GM12878 (cell line): ENCODE measurements around the gene GPRIN1. TPM values are rescaled to one million over a fixed set of nuclear protein-coding genes. Genes with fewer than 3 reads are reported as not detected.

Experiments used
- ATAC-seq: fragments of 200-7000 bp; cut with Tn5 transposase; 3 replicates; pipeline ENCODE4 v1.9.1; 2020; ENCODE audit warnings: mild to moderate bottlenecking, moderate library complexity
- BruUV-seq: library from RNA; stranded (reverse); fragments of 400-500 nt; replicated peaks from 2 replicates; lab custom pipeline; 2021; lab: Mats Ljungman, UMichigan
- CTCF ChIA-PET: fragments of 300-600 bp; sonication (Branson Sonifier 250); formaldehyde crosslinking; extraction: SDS; loops from one replicate; lab custom pipeline; 2021; ENCODE audit warnings: inconsistent platforms; lab: Yijun Ruan, JAX
- POLR2A ChIA-PET: fragments of 350-600 bp; formaldehyde crosslinking; extraction: SDS; loops from one replicate; lab custom pipeline; 2021; ENCODE audit warnings: inconsistent platforms; lab: Charles Lee
- RAD21 ChIA-PET: fragments of 300-600 bp; sonication (Branson Sonifier 250); formaldehyde crosslinking; loops from one replicate; lab custom pipeline; 2023; ENCODE audit warnings: antibody characterized with exemption; ENCODE audit not compliant: unreplicated experiment; lab: Charles Lee
- SMC1A ChIA-PET: fragments of 300-600 bp; sonication (Branson Sonifier 250); formaldehyde crosslinking; loops from one replicate; lab custom pipeline; 2023; ENCODE audit not compliant: unreplicated experiment, uncharacterized antibody; lab: Charles Lee
- DNase-seq: peaks from one replicate; pipeline ENCODE4 v3.0.0-alpha.2; 2011; ENCODE audit warnings: low read depth, low spot score
- FAIRE-seq: peaks from 3 replicates; lab custom pipeline; 2011; peaks lifted over from hg19 to GRCh38; lab: Jason Lieb, UNC
- H2AFZ ChIP-seq: 2 replicates; pipeline ENCODE4 v1.6.0; 2011; ENCODE audit warnings: low read depth, low read length, control low read depth; ENCODE audit not compliant: control insufficient read depth
- H3K27ac ChIP-seq: 2 replicates; pipeline ENCODE4 v1.5.1; 2011; ENCODE audit warnings: control low read depth; ENCODE audit not compliant: control insufficient read depth, insufficient read depth
- H3K27me3 ChIP-seq, 2 experiments: replicated peaks in 1 of 2; 2 replicates each; pipeline versions ENCODE4 v1.6.0 to v1.6.1; 2011; ENCODE audit warnings: low read length in 1 of 2; ENCODE audit not compliant: control insufficient read depth in 2 of 2, insufficient read depth in 2 of 2
- H3K36me3 ChIP-seq, 2 experiments: 2 replicates each; pipeline ENCODE4 v1.5.1; 2011; ENCODE audit warnings: low read length in 1 of 2; ENCODE audit not compliant: control insufficient read depth in 2 of 2, insufficient read depth in 2 of 2
- H3K4me1 ChIP-seq: 2 replicates; pipeline ENCODE4 v1.6.1; 2011; ENCODE audit warnings: mild to moderate bottlenecking, low read length, moderate library complexity, mixed read lengths; ENCODE audit not compliant: control insufficient read depth, insufficient read depth
- H3K4me2 ChIP-seq: 2 replicates; pipeline ENCODE4 v1.6.0; 2011; ENCODE audit warnings: control low read depth; ENCODE audit not compliant: control insufficient read depth, insufficient read depth
- H3K4me3 ChIP-seq: fragments of 200-600 bp; sonication (generic); 2 replicates; pipeline ENCODE4 v1.5.1; 2016
- H3K79me2 ChIP-seq: 2 replicates; pipeline ENCODE4 v1.6.0; 2011; ENCODE audit warnings: low read length; ENCODE audit not compliant: control insufficient read depth, insufficient read depth
- H3K9ac ChIP-seq: 2 replicates; pipeline ENCODE4 v1.8.0; 2011; ENCODE audit warnings: low read length, control low read depth, mixed read lengths; ENCODE audit not compliant: control insufficient read depth, insufficient read depth
- H3K9me3 ChIP-seq: replicated peaks from 3 replicates; pipeline ENCODE4 v1.5.1; 2011; ENCODE audit warnings: mild to moderate bottlenecking, low read length; ENCODE audit not compliant: control insufficient read depth, insufficient read depth
- H4K20me1 ChIP-seq: 2 replicates; pipeline ENCODE4 v1.6.0; 2011; ENCODE audit not compliant: control insufficient read depth, insufficient read depth
- ASH2L ChIP-seq: fragments of 300-600, 200-600 bp; sonication (generic); IDR thresholded peaks from 2 replicates; pipeline ENCODE4 v1.6.1; 2017; ENCODE audit warnings: low read depth, mild to moderate bottlenecking, borderline replicate concordance
- CEBPZ ChIP-seq: fragments of 150-350 bp; IDR thresholded peaks from 2 replicates; pipeline ENCODE4 v1.6.1; 2016; ENCODE audit warnings: low read depth, low read length
- CHD1 ChIP-seq: IDR thresholded peaks from 2 replicates; pipeline ENCODE4 v1.6.1; 2012; ENCODE audit warnings: low read depth, low read length, improper control_type of control experiment
- KDM1A ChIP-seq: fragments of 200-600 bp; sonication (generic); IDR thresholded peaks from 2 replicates; pipeline ENCODE4 v1.6.1; 2016; ENCODE audit warnings: borderline replicate concordance
- NR2C1 ChIP-seq: fragments of 450-650 bp; IDR thresholded peaks from 2 replicates; pipeline ENCODE4 v1.6.1; 2017; ENCODE audit warnings: antibody characterized with exemption, mild to moderate bottlenecking, moderate library complexity
- POLR2AphosphoS5 ChIP-seq: IDR thresholded peaks from 2 replicates; pipeline ENCODE4 v1.6.1; 2011; ENCODE audit warnings: mild to moderate bottlenecking, low read length, inconsistent platforms
- SIN3A ChIP-seq: IDR thresholded peaks from 2 replicates; pipeline ENCODE4 v1.6.1; 2012; ENCODE audit warnings: low read depth, low read length, improper control_type of control experiment
- SP1 ChIP-seq: IDR thresholded peaks from one replicate; pipeline ENCODE4 v1.6.1; 2011; ENCODE audit warnings: low read depth, low read length
- SUPT20H ChIP-seq: IDR thresholded peaks from 2 replicates; pipeline ENCODE4 v1.6.1; 2011; ENCODE audit warnings: low read depth, mild to moderate bottlenecking, low read length, moderate library complexity, borderline replicate concordance; ENCODE audit not compliant: control insufficient read depth
- TAF1 ChIP-seq: IDR thresholded peaks from 2 replicates; pipeline ENCODE4 v1.6.1; 2011; ENCODE audit warnings: mild to moderate bottlenecking, low read depth, low read length, borderline replicate concordance
- ZBTB40 ChIP-seq: fragments of 450-650 bp; IDR thresholded peaks from 2 replicates; pipeline ENCODE4 v1.6.1; 2016; ENCODE audit warnings: mild to moderate bottlenecking, moderate library complexity, borderline replicate concordance
- WGBS: methylation state at CpG from one replicate; pipeline ENCODE4 v1.1.6; 2016; ENCODE audit warnings: low lambda C conversion rate; ENCODE audit not compliant: insufficient replicate concordance, insufficient coverage; ENCODE audit errors: missing lambda C conversion rate; 5-methylcytosine and 5-hydroxymethylcytosine counted together
- in situ Hi-C: fragments of 300-500 bp; cut with MboI; formaldehyde crosslinking; loops from 9 replicates; pipeline ENCODE4 v1.14.3; 2018; ENCODE audit warnings: mixed read lengths
- intact Hi-C: fragments of 100-400 bp; cut with micrococcal nuclease; formaldehyde crosslinking; loops from one replicate; pipeline ENCODE4 v1.14.2; 2022; ENCODE audit not compliant: unreplicated experiment
- polyA plus RNA-seq, 11 experiments: library from polyadenylated mRNA; depleted of rRNA in 4 of 11; unstranded in 6 of 11; stranded (reverse) in 5 of 11; fragments of >200 nt; fragmentation: Nextera tagmentation in 4 of 11; fragmentation: Illumina TruSeq in 1 of 11; extraction: Ambion mirVana in 4 of 11; extraction: Trizol in 1 of 11; gene quantifications; 1 replicate in 1 of 11; 2 replicates in 10 of 11; pipeline versions ENCODE4 v1.2.1 to v1.2.3, GENCODE V29; 2011 to 2016; ENCODE audit warnings: inconsistent platforms in 2 of 11, missing spikeins in 2 of 11, low read depth in 1 of 11
- total RNA-seq, 4 experiments: library from RNA; depleted of rRNA in 3 of 4; stranded (reverse); fragments of >200 nt in 3 of 4; fragmentation: Illumina TruSeq in 1 of 4; extraction: Trizol in 1 of 4; gene quantifications; 2 replicates each; pipeline versions ENCODE4 v1.2.1 to v1.2.3, GENCODE V29; 2013 to 2021

Gene GPRIN1
- total and polyA plus RNA-seq, 10 of the 15 experiments (the other 5 are each of a cell fraction or from before 2014, with no cell fraction given), result 0.52 to 16.3 (median 4.5) TPM

- Histone ChIP-seq H3K79me2 (no peaks in the 10 kb centered on the region), H3K4me3 (no peak overlapping the region), H3K27me3 (no peaks in the 10 kb centered on the region), H3K4me1 (no peaks in the 10 kb centered on the region), H2AFZ (no peak overlapping the region), H3K9me3 (peaks cover 8% of the 10 kb centered on the region; the same call in 2 of the 3 replicates), H3K4me2 (no peak overlapping the region), H3K9ac (no peak overlapping the region), H3K27ac (no peak overlapping the region), H3K36me3 (no peaks in the 10 kb centered on the region), H4K20me1 (no peaks in the 10 kb centered on the region)
- intact Hi-C loops (no loop called here), in situ Hi-C loops (loop anchor here (25.0 kb wide), 1 partner anchor 850 kb away; no protein-coding TSS in a partner anchor)
- ATAC-seq (no peak), DNase-seq (no peak), FAIRE-seq (no peak)
- SMC1A ChIA-PET, result no interaction called here
- CTCF ChIA-PET, result interaction anchor here (1.1 to 1.2 kb wide), 2 partner anchors 10 to 73 kb away, joined by 3 read pairs; no protein-coding TSS in a partner anchor
- no TSS peak for BruUV-seq
- POLR2A ChIA-PET, result no interaction called here
- TF ChIP-seq TAF1 (no peak), KDM1A (no peak), SP1 (no peak), SUPT20H (no peak), ZBTB40 (no peak), CEBPZ (no peak), NR2C1 (no peak), SIN3A (no peak), POLR2AphosphoS5 (no peak), CHD1 (no peak), ASH2L (no peak)
- RAD21 ChIA-PET, result no interaction called here
- WGBS, result 53% methylated on average over 7 of the region's 7 CpGs
These were observed 22.6 kb downstream of the GPRIN1 start for GRCh38 chr5:176587398-176587797.
